ENCODE measurements around the gene REPS1. TPM values are rescaled to one million over a fixed set of nuclear protein-coding genes. Genes with fewer than 3 reads are reported as not detected.

Gene REPS1
- polyA plus RNA-seq, 1 of the 3 experiments (the other 2 are of a cell fraction): 26.2 TPM

DNA sequence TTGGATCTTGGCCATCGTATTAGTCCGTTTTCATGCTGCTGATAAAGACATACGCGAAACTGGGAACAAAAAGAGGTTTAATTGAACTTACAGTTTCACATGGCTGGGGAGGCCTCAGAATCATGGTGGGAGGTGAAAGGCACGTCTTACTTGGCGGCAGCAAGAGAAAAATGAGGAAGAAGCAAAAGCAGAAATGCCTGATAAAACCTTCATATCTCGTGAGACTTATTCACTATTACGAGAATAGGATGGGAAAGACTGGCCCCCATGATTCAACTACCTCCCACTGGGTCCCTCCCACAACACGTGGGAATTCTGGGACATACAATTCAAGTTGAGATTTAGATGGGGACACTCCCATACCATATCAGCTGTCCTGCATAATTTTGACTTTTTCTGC lies 20.1 kb upstream of the REPS1 start:
- H3K9me2 ChIP-seq: no peaks in the 10 kb centered on the region
- H3F3A ChIP-seq (replicated peaks; ENCODE audit: insufficient read depth): no peaks in the 10 kb centered on the region
- no peaks in the 10 kb centered on the region for H3K9me3 ChIP-seq
- H3K4me3 ChIP-seq (ENCODE audit: low read depth in 2 of 2, low read length in 1 of 2): no peak overlapping the region
- H3K27ac ChIP-seq (ENCODE audit: low read depth in 2 of 2, low read length in 1 of 2): no peak overlapping the region
- H3K36me3 ChIP-seq (replicated peaks in 1 of 2; ENCODE audit: control insufficient read depth in 1 of 2, insufficient read depth in 2 of 2, low read length in 1 of 2): no peaks in the 10 kb centered on the region
- H2AFZ ChIP-seq (ENCODE audit: low read depth): no peak overlapping the region
- H4K20me1 ChIP-seq (ENCODE audit: insufficient read depth): no peaks in the 10 kb centered on the region
- H3K27me3 ChIP-seq (ENCODE audit: insufficient read depth): no peaks in the 10 kb centered on the region
- H3K9ac ChIP-seq: no peak overlapping the region
- H3K4me1 ChIP-seq (ENCODE audit: control insufficient read depth in 1 of 2, insufficient read depth in 2 of 2, low read depth in 1 of 2, low read length in 1 of 2): no peaks in the 10 kb centered on the region
- no peaks in the 10 kb centered on the region for H3K79me2 ChIP-seq (ENCODE audit: insufficient read depth)
- H3K4me2 ChIP-seq: no peak overlapping the region
- ChIA-PET POLR2A (no interaction called here), CTCF (no interaction called here)
- WGBS (ENCODE audit: low lambda C conversion rate): 68% methylated on average over 9 of the region's 9 CpGs
- no peak for DNase-seq
- no peak for TF ChIP-seq NFIC (IDR thresholded peaks at IDR 0.05; ENCODE audit: borderline replicate concordance)
- no peak for TF ChIP-seq FOXJ3 (CRISPR knock-in tag; IDR thresholded peaks at IDR 0.05)
- no peak for TF ChIP-seq TEAD4 (IDR thresholded peaks at IDR 0.05; ENCODE audit: borderline replicate concordance, insufficient read depth)
- no peak for TF ChIP-seq ELF1 (IDR thresholded peaks at IDR 0.05)
- TF ChIP-seq JUND (IDR thresholded peaks at IDR 0.05): no peak
- TF ChIP-seq, protein P1, sequence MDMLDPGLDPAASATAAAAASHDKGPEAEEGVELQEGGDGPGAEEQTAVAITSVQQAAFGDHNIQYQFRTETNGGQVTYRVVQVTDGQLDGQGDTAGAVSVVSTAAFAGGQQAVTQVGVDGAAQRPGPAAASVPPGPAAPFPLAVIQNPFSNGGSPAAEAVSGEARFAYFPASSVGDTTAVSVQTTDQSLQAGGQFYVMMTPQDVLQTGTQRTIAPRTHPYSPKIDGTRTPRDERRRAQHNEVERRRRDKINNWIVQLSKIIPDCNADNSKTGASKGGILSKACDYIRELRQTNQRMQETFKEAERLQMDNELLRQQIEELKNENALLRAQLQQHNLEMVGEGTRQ (IDR thresholded peaks at IDR 0.05; ENCODE audit: borderline replicate concordance, low read depth, low read length): no peak
- no peak for TF ChIP-seq FOXM1 (IDR thresholded peaks at IDR 0.05; ENCODE audit: low read depth)

DNA sequence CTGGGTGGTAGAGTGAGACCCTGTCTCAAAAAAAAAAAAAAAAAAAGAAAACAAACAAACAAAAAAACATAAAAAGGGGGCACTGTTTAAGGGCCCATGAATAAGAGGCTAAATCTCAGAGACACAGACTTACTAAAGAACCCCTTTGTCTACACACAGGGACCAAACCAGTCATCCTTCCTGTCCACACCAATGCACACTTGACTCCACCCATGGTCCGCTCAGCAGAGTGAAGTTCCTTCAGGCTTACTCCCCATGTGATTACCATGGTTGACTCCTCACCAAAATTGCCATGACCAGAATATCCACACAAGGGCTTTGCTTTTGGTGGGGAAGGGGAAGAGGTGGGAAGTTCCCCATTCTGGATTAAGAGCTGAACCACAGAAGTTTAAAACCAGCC lies 19.4 kb upstream of the REPS1 start:
- Histone ChIP-seq H3K4me1 (ENCODE audit: control insufficient read depth in 1 of 2, insufficient read depth in 2 of 2, low read depth in 1 of 2, low read length in 1 of 2) (no peaks in the 10 kb centered on the region), H3K79me2 (ENCODE audit: insufficient read depth) (no peaks in the 10 kb centered on the region), H3K4me2 (no peak overlapping the region), H3K27ac (ENCODE audit: low read depth in 2 of 2, low read length in 1 of 2) (no peak overlapping the region), H3K9me3 (no peaks in the 10 kb centered on the region), H3K4me3 (ENCODE audit: low read depth in 2 of 2, low read length in 1 of 2) (no peak overlapping the region), H2AFZ (ENCODE audit: low read depth) (no peak overlapping the region), H3K9ac (no peak overlapping the region), H3K9me2 (no peaks in the 10 kb centered on the region), H3F3A (replicated peaks; ENCODE audit: insufficient read depth) (no peaks in the 10 kb centered on the region), H3K36me3 (replicated peaks in 1 of 2; ENCODE audit: control insufficient read depth in 1 of 2, insufficient read depth in 2 of 2, low read length in 1 of 2) (no peaks in the 10 kb centered on the region), H3K27me3 (ENCODE audit: insufficient read depth) (no peaks in the 10 kb centered on the region), H4K20me1 (ENCODE audit: insufficient read depth) (no peaks in the 10 kb centered on the region)
- no peak for DNase-seq
- CTCF ChIA-PET: no interaction called here
- no peak for TF ChIP-seq JUND (IDR thresholded peaks at IDR 0.05)
- TF ChIP-seq FOXM1 (IDR thresholded peaks at IDR 0.05; ENCODE audit: low read depth): no peak
- TF ChIP-seq NFIC (IDR thresholded peaks at IDR 0.05; ENCODE audit: borderline replicate concordance): no peak
- no peak for TF ChIP-seq MEF2A (IDR thresholded peaks at IDR 0.05; ENCODE audit: borderline replicate concordance, low read depth)
- TF ChIP-seq, protein P2, sequence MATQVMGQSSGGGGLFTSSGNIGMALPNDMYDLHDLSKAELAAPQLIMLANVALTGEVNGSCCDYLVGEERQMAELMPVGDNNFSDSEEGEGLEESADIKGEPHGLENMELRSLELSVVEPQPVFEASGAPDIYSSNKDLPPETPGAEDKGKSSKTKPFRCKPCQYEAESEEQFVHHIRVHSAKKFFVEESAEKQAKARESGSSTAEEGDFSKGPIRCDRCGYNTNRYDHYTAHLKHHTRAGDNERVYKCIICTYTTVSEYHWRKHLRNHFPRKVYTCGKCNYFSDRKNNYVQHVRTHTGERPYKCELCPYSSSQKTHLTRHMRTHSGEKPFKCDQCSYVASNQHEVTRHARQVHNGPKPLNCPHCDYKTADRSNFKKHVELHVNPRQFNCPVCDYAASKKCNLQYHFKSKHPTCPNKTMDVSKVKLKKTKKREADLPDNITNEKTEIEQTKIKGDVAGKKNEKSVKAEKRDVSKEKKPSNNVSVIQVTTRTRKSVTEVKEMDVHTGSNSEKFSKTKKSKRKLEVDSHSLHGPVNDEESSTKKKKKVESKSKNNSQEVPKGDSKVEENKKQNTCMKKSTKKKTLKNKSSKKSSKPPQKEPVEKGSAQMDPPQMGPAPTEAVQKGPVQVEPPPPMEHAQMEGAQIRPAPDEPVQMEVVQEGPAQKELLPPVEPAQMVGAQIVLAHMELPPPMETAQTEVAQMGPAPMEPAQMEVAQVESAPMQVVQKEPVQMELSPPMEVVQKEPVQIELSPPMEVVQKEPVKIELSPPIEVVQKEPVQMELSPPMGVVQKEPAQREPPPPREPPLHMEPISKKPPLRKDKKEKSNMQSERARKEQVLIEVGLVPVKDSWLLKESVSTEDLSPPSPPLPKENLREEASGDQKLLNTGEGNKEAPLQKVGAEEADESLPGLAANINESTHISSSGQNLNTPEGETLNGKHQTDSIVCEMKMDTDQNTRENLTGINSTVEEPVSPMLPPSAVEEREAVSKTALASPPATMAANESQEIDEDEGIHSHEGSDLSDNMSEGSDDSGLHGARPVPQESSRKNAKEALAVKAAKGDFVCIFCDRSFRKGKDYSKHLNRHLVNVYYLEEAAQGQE (IDR thresholded peaks at IDR 0.05; ENCODE audit: low read depth, low read length): no peak
- TF ChIP-seq RXRA (IDR thresholded peaks at IDR 0.05; ENCODE audit: borderline replicate concordance, low read depth): no peak
- POLR2A ChIA-PET: no interaction called here
- 77% methylated on average over 1 of the region's 1 CpG for WGBS (ENCODE audit: low lambda C conversion rate)
